HepG2 (cell line): ENCODE results near the gene PTPN13. TPM values are rescaled to one million over a fixed set of nuclear protein-coding genes. Genes with fewer than 3 reads are reported as not detected.

Source experiments
- AGO2 ChIP-seq: fragments of 200-400 bp; formaldehyde crosslinking; optimal IDR thresholded peaks from 2 replicates; pipeline ENCODE3; 2017; ENCODE audit warnings: mild to moderate bottlenecking, low read depth, low read length, moderate library complexity
- BCLAF1 ChIP-seq: fragments of 450-650 bp; IDR thresholded peaks from 2 replicates; pipeline ENCODE4 v1.6.1; 2017; ENCODE audit warnings: mild to moderate bottlenecking
- FIP1L1 ChIP-seq: fragments of 200-400 bp; formaldehyde crosslinking; IDR thresholded peaks from 2 replicates; pipeline ENCODE4 v1.6.1; 2018; ENCODE audit warnings: low read depth, mild to moderate bottlenecking, low read length, moderate library complexity, borderline replicate concordance; ENCODE audit not compliant: insufficient read depth
- HOXA5 ChIP-seq: sonication (generic); formaldehyde crosslinking; IDR thresholded peaks from 2 replicates; pipeline ENCODE4 v1.4.0; 2020; ENCODE audit warnings: missing genetic modification reagents
- LBX2 ChIP-seq: sonication (generic); formaldehyde crosslinking; IDR thresholded peaks from 2 replicates; pipeline ENCODE4 v1.5.0; 2020; ENCODE audit warnings: missing genetic modification reagents, mild to moderate bottlenecking, borderline replicate concordance
- MXD1 ChIP-seq: sonication (generic); formaldehyde crosslinking; IDR thresholded peaks from 2 replicates; pipeline ENCODE4 v1.4.0; 2020; ENCODE audit warnings: mild to moderate bottlenecking, missing genetic modification reagents
- PCBP2 ChIP-seq: fragments of 200-400 bp; formaldehyde crosslinking; optimal IDR thresholded peaks from 2 replicates; pipeline ENCODE3; 2018; ENCODE audit warnings: low read length, low read depth; ENCODE audit not compliant: poor library complexity, severe bottlenecking
- SP4 ChIP-seq: sonication (generic); formaldehyde crosslinking; IDR thresholded peaks from 2 replicates; pipeline ENCODE4 v1.8.1; 2023; ENCODE audit warnings: mild to moderate bottlenecking, missing genetic modification reagents
- SRF ChIP-seq: IDR thresholded peaks from 2 replicates; pipeline ENCODE4 v1.6.1; 2011; ENCODE audit warnings: mild to moderate bottlenecking, low read depth, low read length, moderate library complexity
- ZNF350 ChIP-seq: sonication (generic); formaldehyde crosslinking; IDR thresholded peaks from 2 replicates; pipeline ENCODE4 v1.4.0; 2020; ENCODE audit warnings: mild to moderate bottlenecking, low read depth, missing genetic modification reagents, borderline replicate concordance
- ZNF773 ChIP-seq: sonication (generic); formaldehyde crosslinking; IDR thresholded peaks from 2 replicates; pipeline ENCODE4 v1.4.0; 2020; ENCODE audit warnings: missing genetic modification reagents, borderline replicate concordance
- ZNF775 ChIP-seq: sonication (generic); formaldehyde crosslinking; IDR thresholded peaks from 2 replicates; pipeline ENCODE4 v1.4.0; 2020; ENCODE audit warnings: missing genetic modification reagents, mild to moderate bottlenecking, moderate library complexity, borderline replicate concordance
- ZSCAN20 ChIP-seq: sonication (generic); formaldehyde crosslinking; IDR thresholded peaks from 2 replicates; pipeline ENCODE4 v1.4.0; 2020; ENCODE audit warnings: missing genetic modification reagents, mild to moderate bottlenecking, borderline replicate concordance
- ZXDC ChIP-seq: sonication (generic); formaldehyde crosslinking; IDR thresholded peaks from 2 replicates; pipeline ENCODE4 v1.5.0; 2020; ENCODE audit warnings: mild to moderate bottlenecking, missing genetic modification reagents
- polyA plus RNA-seq, 8 experiments: library from polyadenylated mRNA; depleted of rRNA in 3 of 8; stranded (reverse) in 7 of 8; unstranded in 1 of 8; fragments of >200 nt; fragmentation: Illumina TruSeq in 4 of 8; extraction: Trizol in 4 of 8; gene quantifications; 2 replicates each; pipeline versions ENCODE4 v1.2.1 to v1.2.3, GENCODE V29; 2011 to 2016; ENCODE audit warnings: low read depth in 4 of 8, missing spikeins in 1 of 8, mixed read lengths in 1 of 8; ENCODE audit not compliant: insufficient read depth in 1 of 8
- total RNA-seq, 5 experiments: library from RNA; depleted of rRNA; stranded (reverse); fragments of >200 nt; fragmentation: Illumina TruSeq; extraction: Trizol; gene quantifications; 2 replicates each; pipeline ENCODE4 v1.2.3, GENCODE V29; 2016; ENCODE audit warnings: low read depth in 1 of 5
- TF ChIP-seq, protein P1 (sequence below): sonication (generic); formaldehyde crosslinking; IDR thresholded peaks from 2 replicates; pipeline ENCODE4 v1.5.1; 2020; ENCODE audit warnings: missing genetic modification reagents, mild to moderate bottlenecking, borderline replicate concordance
- TF ChIP-seq, protein P2 (sequence below): sonication (generic); formaldehyde crosslinking; IDR thresholded peaks from 2 replicates; pipeline ENCODE4 v1.5.1; 2020; ENCODE audit warnings: mild to moderate bottlenecking, missing genetic modification reagents, moderate library complexity
- TF ChIP-seq, protein P3 (sequence below): sonication (generic); formaldehyde crosslinking; IDR thresholded peaks from 2 replicates; pipeline ENCODE4 v1.9.0; 2021; ENCODE audit warnings: missing genetic modification reagents, mild to moderate bottlenecking, borderline replicate concordance

PTPN13 gene
- total and polyA plus RNA-seq, 2 of the 13 experiments (the other 11 are each of a cell fraction or from before 2014, with no cell fraction given): not detected

- TF ChIP-seq, protein P1, sequence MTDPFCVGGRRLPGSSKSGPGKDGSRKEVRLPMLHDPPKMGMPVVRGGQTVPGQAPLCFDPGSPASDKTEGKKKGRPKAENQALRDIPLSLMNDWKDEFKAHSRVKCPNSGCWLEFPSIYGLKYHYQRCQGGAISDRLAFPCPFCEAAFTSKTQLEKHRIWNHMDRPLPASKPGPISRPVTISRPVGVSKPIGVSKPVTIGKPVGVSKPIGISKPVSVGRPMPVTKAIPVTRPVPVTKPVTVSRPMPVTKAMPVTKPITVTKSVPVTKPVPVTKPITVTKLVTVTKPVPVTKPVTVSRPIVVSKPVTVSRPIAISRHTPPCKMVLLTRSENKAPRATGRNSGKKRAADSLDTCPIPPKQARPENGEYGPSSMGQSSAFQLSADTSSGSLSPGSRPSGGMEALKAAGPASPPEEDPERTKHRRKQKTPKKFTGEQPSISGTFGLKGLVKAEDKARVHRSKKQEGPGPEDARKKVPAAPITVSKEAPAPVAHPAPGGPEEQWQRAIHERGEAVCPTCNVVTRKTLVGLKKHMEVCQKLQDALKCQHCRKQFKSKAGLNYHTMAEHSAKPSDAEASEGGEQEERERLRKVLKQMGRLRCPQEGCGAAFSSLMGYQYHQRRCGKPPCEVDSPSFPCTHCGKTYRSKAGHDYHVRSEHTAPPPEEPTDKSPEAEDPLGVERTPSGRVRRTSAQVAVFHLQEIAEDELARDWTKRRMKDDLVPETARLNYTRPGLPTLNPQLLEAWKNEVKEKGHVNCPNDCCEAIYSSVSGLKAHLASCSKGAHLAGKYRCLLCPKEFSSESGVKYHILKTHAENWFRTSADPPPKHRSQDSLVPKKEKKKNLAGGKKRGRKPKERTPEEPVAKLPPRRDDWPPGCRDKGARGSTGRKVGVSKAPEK (CRISPR knock-in tag): no peak
- TF ChIP-seq ZSCAN20 (CRISPR knock-in tag) (no peak), ZNF350 (CRISPR knock-in tag) (no peak; the same call in 1 of the 2 replicates), ZNF773 (CRISPR knock-in tag) (no peak), ZXDC (no peak), ZNF775 (no peak), BCLAF1 (no peak), HOXA5 (CRISPR knock-in tag) (peak; percentile 80), MXD1 (CRISPR knock-in tag) (no peak), SP4 (CRISPR knock-in tag) (no peak), LBX2 (CRISPR knock-in tag) (no peak), SRF (no peak), FIP1L1 (no peak), AGO2 (no peak), PCBP2 (no peak)
- TF ChIP-seq, protein P2, sequence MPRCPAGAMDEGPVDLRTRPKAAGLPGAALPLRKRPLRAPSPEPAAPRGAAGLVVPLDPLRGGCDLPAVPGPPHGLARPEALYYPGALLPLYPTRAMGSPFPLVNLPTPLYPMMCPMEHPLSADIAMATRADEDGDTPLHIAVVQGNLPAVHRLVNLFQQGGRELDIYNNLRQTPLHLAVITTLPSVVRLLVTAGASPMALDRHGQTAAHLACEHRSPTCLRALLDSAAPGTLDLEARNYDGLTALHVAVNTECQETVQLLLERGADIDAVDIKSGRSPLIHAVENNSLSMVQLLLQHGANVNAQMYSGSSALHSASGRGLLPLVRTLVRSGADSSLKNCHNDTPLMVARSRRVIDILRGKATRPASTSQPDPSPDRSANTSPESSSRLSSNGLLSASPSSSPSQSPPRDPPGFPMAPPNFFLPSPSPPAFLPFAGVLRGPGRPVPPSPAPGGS (CRISPR knock-in tag): no peak
- TF ChIP-seq, protein P3, sequence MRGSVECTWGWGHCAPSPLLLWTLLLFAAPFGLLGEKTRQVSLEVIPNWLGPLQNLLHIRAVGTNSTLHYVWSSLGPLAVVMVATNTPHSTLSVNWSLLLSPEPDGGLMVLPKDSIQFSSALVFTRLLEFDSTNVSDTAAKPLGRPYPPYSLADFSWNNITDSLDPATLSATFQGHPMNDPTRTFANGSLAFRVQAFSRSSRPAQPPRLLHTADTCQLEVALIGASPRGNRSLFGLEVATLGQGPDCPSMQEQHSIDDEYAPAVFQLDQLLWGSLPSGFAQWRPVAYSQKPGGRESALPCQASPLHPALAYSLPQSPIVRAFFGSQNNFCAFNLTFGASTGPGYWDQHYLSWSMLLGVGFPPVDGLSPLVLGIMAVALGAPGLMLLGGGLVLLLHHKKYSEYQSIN: no peak
Measured at GRCh38 chr4:86791126-86791525, 197.0 kb downstream of the PTPN13 start (continued).
